GM21526 (cell line): Measurements from ENCODE around the gene TJAP1.
"Not testable (repeated sequence)": the region's sequence is repeated elsewhere in the genome, so short reads cannot be mapped to it uniquely, and the experiment has no call there.

ENCODE experiments used
- ATAC-seq: cut with Tn5 transposase; IDR thresholded peaks from one replicate; pipeline ENCODE4 v1.9.1; 2021; ENCODE audit warnings: moderate library complexity; ENCODE audit not compliant: unreplicated experiment, low FRiP score

The TJAP1 gene

GRCh38 chr6:43452896-43453295 lies 24.5 kb upstream of the TJAP1 start:
- ATAC-seq: no peak

DNA sequence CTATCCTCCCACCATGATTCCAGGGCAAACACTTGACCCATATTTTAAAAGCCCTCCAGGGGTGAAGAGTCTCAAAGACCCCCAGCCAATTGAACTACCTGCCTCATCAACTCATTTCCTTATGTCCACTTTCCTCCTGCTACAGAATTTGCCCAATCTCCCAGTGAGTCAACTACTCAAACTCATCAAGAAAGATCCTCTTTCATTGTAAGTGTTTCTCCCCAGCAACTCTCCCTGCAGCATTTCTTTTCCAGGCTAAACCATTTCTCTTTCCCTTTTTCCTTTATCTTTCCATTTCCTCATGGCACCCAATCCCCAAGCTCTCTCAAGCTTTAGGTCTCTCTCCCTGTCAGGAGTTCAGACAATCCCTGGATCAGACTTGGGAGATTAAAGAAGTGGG lies 23.5 kb upstream of the TJAP1 start:
- ATAC-seq: no peak

DNA sequence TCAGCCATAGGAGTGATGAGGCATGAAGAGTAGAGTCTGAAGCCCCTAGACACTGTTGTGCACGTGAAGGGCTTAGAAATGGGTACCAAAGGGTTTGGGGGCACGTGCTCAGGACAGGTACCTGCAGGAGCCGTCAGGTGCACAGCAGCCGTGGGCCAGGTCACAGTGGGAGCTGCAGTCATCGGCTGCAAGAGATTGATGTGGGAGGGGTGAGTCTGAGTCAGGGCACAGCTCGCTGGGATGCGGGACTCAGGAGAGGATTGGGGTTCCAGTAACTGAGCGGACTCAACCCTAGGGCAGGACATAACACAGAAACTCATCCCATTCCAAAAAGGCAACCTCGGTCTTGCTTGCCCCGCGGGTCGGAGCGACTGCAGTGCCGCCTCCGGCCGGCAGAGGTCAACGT lies 23.1 kb upstream of the TJAP1 start:
- no peak for ATAC-seq

- no peak for ATAC-seq
Observed at GRCh38 chr6:43454696-43455530, 22.5 kb upstream of the TJAP1 start.

GRCh38 chr6:43455531-43456428 lies 21.6 kb upstream of the TJAP1 start, which contains the start of gene DLK2:
DLK2 (minus strand) TSS chr6:43455548; CDS start chr6:43454825, 723 bp downstream.
- ATAC-seq: no peak

DNA sequence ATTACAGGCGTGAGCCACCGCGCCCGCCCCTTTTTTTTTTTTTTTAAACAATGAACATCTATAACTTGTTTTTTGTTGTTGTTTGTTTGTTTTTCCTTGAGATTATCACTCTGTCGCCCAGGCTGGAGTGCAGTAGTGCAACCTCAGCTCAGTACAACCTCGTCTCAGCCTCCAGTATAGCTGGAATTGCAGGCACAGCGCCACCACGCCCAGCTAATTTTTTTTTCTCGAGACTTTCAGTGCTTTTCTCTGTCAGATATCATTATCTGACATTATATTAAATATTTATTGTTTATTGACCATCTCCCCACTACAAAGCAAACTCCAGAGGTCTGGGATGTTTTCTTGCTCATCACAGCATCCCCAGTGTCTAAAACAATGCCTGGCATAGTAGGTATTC lies 19.7 kb upstream of the TJAP1 start:
- ATAC-seq: no peak

DNA sequence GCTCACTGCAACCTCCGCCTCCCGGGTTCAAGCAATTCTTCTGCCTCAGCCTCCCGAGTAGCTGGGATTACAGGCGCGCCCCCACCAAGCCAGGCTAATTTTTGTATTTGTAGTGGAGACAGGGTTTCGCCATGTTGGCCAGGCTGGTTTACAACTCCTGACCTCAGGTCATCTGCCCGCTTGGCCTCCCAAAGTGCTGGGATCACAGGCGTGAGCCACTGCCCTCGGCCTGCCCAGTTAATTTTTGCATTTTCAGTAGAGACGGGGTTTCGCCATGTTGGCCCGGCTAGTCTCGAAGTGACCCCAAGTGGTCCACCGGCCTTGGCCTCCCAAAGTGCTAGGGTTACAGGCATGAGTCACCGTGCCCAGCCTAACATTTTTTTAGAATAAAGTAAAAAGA lies 19.2 kb upstream of the TJAP1 start:
- ATAC-seq: not testable (repeated sequence)

DNA sequence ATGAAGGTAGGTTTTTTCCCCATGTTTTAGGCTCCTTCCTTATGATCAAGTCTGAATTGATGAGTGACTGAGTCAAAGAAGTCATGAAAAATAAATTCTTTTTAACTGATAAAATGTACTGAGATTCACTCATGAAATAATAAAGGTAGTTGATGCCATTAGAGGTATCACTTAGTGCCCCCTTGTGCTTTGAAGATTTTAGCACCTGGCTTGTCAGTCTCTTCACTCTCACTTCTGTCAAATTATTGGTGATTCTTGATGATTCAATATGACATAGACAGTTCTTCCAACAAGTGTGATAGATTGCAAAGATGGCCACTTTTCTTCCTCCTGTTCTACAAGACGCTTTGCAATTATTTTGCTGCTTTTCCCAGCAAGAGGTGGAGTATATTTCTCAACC lies 17.8 kb upstream of the TJAP1 start:
- no peak for ATAC-seq

GRCh38 chr6:43460032-43460431 lies 17.3 kb upstream of the TJAP1 start:
- ATAC-seq: no peak

DNA sequence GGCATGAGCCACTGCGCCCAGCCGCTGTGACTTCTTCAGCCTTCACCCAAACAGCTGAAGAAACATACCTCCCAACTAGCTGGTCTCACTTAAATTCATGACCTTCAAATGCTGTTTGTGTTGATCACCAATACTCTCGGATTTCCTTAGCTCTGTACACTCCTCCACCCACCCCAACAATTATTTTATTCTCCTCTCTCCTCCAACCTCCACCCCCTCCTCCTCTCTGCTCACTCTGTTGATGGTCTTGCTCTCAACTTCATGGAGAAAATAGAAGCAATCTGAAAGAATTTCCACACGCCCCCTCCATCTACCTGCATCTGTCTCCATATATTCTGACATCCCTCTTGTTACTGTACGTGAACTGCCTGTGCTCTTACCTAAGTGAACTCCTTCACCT lies 15.4 kb upstream of the TJAP1 start:
- no peak for ATAC-seq

GRCh38 chr6:43464337-43464736 lies 13.0 kb upstream of the TJAP1 start:
- ATAC-seq: no peak

DNA sequence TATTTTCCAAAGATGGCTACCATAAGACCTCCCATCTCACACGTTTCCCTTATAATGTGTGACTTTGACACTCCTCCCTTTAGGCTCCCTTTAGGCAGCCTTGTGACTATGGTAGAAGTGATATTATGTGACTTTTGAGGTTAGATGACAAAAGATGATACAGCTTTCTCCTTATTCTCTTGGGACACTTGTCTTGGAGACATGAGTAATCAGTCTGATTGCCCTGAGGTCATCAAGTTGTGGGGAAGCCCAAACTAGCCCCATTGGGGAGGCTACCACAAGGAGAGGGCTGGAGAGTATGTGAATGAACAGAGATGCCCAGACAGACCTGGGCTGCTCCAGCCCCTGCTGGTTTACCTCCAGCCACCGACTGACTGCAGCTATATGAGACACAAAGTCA lies 11.4 kb upstream of the TJAP1 start:
- ATAC-seq: no peak

- ATAC-seq: not testable (repeated sequence)
Observed at GRCh38 chr6:43467265-43467664, 10.1 kb upstream of the TJAP1 start.

GRCh38 chr6:43467752-43468151 lies 9.6 kb upstream of the TJAP1 start:
- ATAC-seq: no peak

- no peak for ATAC-seq
Observed at GRCh38 chr6:43468240-43468639, 9.1 kb upstream of the TJAP1 start.

GRCh38 chr6:43468748-43469681 lies 8.4 kb upstream of the TJAP1 start:
- no peak for ATAC-seq

DNA sequence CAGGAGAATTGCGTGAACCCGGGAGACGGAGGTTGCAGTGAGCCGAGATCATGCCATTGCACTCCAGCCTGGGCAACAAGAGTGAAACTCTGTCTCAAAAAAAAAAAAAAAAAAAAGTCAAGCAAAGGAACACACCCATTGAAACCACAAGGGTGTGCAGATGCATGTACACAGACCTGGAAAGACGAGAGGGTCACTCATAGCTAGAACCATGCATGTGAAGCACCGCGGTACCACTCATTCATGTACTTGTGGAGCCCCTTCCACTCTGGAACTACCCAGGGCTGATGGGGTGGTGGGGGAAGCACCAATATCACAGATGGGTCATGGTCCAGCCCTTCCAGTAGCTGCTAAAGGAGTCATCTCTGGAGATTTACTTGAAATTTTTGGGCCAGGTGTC lies 7.4 kb upstream of the TJAP1 start:
- ATAC-seq: no peak

GRCh38 chr6:43471399-43471798 lies 6.0 kb upstream of the TJAP1 start:
- ATAC-seq: no peak

DNA sequence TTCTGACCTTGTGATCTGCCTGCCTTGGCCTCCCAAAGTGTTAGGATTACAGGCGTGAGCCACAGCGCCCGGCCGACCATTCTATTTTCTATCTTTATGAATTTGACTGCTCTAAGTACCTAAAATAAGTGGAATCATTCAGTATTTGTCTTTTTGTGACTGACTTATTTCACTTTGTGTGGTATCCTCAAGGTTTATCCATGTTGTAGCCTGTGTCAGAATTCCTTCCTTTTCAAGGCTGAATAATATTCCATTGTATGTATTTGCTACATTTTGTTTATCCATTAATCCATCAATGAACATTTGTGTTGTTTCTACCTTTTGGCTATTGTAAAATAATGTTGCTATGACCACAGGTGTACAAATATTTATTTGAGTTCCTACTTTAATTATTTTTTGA lies 4.9 kb upstream of the TJAP1 start:
- ATAC-seq: no peak

GRCh38 chr6:43475516-43475915 lies 1.9 kb upstream of the TJAP1 start:
- ATAC-seq: no peak
